ENCODE measurements around the gene CFAP65. TPM values are rescaled to one million over a fixed set of nuclear protein-coding genes. Genes with fewer than 3 reads are reported as not detected.

Gene CFAP65, protein sequence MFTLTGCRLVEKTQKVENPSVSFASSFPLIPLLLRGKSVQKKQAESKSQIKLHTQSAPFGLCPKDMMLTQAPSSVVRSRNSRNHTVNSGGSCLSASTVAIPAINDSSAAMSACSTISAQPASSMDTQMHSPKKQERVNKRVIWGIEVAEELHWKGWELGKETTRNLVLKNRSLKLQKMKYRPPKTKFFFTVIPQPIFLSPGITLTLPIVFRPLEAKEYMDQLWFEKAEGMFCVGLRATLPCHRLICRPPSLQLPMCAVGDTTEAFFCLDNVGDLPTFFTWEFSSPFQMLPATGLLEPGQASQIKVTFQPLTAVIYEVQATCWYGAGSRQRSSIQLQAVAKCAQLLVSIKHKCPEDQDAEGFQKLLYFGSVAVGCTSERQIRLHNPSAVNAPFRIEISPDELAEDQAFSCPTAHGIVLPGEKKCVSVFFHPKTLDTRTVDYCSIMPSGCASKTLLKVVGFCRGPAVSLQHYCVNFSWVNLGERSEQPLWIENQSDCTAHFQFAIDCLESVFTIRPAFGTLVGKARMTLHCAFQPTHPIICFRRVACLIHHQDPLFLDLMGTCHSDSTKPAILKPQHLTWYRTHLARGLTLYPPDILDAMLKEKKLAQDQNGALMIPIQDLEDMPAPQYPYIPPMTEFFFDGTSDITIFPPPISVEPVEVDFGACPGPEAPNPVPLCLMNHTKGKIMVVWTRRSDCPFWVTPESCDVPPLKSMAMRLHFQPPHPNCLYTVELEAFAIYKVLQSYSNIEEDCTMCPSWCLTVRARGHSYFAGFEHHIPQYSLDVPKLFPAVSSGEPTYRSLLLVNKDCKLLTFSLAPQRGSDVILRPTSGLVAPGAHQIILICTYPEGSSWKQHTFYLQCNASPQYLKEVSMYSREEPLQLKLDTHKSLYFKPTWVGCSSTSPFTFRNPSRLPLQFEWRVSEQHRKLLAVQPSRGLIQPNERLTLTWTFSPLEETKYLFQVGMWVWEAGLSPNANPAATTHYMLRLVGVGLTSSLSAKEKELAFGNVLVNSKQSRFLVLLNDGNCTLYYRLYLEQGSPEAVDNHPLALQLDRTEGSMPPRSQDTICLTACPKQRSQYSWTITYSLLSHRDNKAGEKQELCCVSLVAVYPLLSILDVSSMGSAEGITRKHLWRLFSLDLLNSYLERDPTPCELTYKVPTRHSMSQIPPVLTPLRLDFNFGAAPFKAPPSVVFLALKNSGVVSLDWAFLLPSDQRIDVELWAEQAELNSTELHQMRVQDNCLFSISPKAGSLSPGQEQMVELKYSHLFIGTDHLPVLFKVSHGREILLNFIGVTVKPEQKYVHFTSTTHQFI (N-terminal part only)
- total RNA-seq: not detected

DNA sequence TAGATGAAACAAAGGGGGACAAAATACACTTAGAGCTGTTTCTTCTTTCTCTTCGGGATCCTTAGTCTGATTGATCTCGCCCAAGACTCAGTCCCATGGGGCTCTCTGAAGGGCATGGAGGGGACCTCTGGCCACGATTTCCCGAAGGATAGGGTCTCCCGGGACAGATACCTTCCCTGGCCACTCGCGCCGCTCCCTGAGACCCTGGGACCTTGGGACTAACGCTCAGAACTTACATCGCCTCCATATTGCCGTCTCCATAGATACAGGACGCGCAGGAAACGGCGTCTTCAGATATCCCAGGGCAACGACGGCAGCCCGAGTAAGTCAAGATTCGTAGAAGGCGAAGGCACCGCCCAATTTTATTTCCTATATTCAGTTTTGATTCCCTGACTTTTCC, at the start of gene CFAP65:
Gene CFAP65, minus strand, starts transcription at position 265 of the 400 bp plus-strand sequence. CDS start 2,468 bp downstream, outside the sequence.
- H3K4me3 ChIP-seq: no peak within 1 kb of the TSS
- no peaks in the 10 kb centered on the region for H3K9me3 ChIP-seq
- H3K27ac ChIP-seq: no peak within 1 kb of the TSS
- H3K4me1 ChIP-seq: no peaks in the 10 kb centered on the region
- TF ChIP-seq POLR2A (IDR thresholded peaks at IDR 0.05): no peak
- TF ChIP-seq POLR2AphosphoS5 (IDR thresholded peaks at IDR 0.05; ENCODE audit: insufficient read depth in 1 of 2, low read depth in 1 of 2): no peak
- TF ChIP-seq, protein P1, sequence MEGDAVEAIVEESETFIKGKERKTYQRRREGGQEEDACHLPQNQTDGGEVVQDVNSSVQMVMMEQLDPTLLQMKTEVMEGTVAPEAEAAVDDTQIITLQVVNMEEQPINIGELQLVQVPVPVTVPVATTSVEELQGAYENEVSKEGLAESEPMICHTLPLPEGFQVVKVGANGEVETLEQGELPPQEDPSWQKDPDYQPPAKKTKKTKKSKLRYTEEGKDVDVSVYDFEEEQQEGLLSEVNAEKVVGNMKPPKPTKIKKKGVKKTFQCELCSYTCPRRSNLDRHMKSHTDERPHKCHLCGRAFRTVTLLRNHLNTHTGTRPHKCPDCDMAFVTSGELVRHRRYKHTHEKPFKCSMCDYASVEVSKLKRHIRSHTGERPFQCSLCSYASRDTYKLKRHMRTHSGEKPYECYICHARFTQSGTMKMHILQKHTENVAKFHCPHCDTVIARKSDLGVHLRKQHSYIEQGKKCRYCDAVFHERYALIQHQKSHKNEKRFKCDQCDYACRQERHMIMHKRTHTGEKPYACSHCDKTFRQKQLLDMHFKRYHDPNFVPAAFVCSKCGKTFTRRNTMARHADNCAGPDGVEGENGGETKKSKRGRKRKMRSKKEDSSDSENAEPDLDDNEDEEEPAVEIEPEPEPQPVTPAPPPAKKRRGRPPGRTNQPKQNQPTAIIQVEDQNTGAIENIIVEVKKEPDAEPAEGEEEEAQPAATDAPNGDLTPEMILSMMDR (IDR thresholded peaks at IDR 0.05): no peak
- DNase-seq (ENCODE audit: extremely low spot score in 2 of 2): no peak
- no peaks in the 10 kb centered on the region for H3K27me3 ChIP-seq
- intact Hi-C loops (cut with DNase I): no loop called here
- no peaks in the 10 kb centered on the region for H3K36me3 ChIP-seq

DNA sequence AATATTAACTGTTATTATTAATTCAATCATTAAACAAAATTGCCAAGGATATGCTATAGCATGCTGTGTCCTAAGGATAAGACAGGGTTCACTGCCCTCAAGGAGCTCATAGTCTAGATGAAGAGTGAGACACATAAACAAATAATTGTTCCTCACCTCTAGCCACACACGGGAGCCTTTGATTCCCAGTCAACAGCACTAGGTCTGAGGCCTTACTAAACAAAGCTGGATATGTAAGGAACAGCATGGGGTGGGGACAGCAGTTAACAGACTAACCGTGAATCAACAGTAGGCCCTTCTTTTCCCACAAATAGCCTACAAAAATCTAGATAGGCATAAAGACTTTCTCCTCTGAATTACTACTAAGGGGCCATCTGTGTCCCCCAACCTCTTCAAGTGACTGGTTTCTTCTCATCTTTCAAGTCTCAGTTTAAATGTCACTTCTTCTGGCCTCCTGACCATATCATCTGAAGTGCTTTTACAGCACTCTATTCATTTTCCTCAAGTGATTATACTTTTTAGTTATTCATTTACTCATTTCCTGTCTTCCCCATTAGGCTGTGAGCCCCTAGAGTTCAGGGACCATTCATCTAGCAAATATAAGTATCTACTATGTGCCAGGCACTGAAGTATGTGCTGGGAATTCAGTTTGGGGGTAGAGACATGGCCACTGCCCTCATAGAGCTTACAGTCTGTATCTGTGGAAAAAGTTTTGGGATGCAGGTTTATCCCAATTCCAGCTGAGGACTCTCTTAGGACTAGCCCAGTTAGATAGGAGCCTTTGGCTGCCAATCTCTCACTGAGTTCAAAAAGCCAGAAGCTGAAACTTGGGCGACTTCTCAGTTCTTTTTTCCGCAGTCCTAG, 49.4 kb upstream of the CFAP65 start:
- no peak for TF ChIP-seq POLR2AphosphoS5 (IDR thresholded peaks at IDR 0.05; ENCODE audit: insufficient read depth in 1 of 2, low read depth in 1 of 2)
- TF ChIP-seq, protein P1 (IDR thresholded peaks at IDR 0.05): no peak
- intact Hi-C loops (cut with DNase I): no loop called here
- Histone ChIP-seq H3K9me3 (no peaks in the 10 kb centered on the region), H3K27ac (no peak overlapping the region), H3K4me3 (no peak overlapping the region), H3K36me3 (no peaks in the 10 kb centered on the region), H3K27me3 (no peaks in the 10 kb centered on the region), H3K4me1 (no peaks in the 10 kb centered on the region)
- DNase-seq (ENCODE audit: extremely low spot score in 2 of 2): no peak

DNA sequence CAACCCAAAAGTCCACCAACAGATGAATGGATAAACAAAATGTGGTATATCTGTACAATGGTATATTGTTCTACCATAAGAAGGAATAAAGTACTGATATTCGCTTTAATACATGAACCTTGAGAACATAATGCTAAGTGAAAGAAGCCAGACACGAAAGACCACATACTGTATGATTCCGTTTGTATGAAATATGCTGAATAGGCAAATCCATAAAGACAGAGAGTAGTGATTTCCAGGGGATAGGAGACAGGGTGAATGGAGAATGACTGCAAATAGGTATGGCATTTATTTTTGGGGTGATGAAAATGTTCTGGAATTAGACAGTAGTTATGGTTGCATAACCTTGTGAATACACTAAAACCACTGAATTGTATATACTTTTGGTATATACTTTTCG, 48.0 kb upstream of the CFAP65 start:
- intact Hi-C loops (cut with DNase I): no loop called here
- no peaks in the 10 kb centered on the region for H3K9me3 ChIP-seq
- no peak for DNase-seq (ENCODE audit: extremely low spot score in 2 of 2)
- H3K4me3 ChIP-seq: no peak overlapping the region
- TF ChIP-seq POLR2AphosphoS5 (IDR thresholded peaks at IDR 0.05; ENCODE audit: insufficient read depth in 1 of 2, low read depth in 1 of 2) (no peak), POLR2A (IDR thresholded peaks at IDR 0.05) (no peak)
- TF ChIP-seq, protein P1 (IDR thresholded peaks at IDR 0.05): no peak
- H3K27me3 ChIP-seq: no peaks in the 10 kb centered on the region
- H3K4me1 ChIP-seq: no peaks in the 10 kb centered on the region
- H3K27ac ChIP-seq: no peak overlapping the region
- H3K36me3 ChIP-seq: no peaks in the 10 kb centered on the region

DNA sequence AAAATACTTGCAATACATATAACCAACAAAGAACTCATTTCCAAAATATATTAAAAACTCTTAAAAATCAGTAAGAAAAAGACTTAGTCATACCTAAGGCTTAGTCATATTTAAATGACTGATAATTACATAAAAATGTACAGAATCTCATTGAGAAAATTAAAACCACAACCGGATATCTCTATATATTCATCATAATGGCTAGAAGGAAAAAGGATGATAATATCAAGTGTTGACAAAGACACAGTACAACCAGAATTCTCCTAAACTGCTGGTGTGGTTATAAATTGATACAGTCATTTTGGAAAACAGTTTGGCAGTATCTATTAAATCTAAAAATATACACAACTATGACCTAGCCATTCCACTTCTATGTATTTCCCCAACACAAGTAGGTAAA, 46.5 kb upstream of the CFAP65 start:
- DNase-seq (ENCODE audit: extremely low spot score in 2 of 2): no peak
- no peaks in the 10 kb centered on the region for H3K27me3 ChIP-seq
- no peaks in the 10 kb centered on the region for H3K9me3 ChIP-seq
- H3K36me3 ChIP-seq: no peaks in the 10 kb centered on the region
- TF ChIP-seq, protein P1 (IDR thresholded peaks at IDR 0.05): no peak
- no peak for TF ChIP-seq POLR2A (IDR thresholded peaks at IDR 0.05)
- TF ChIP-seq POLR2AphosphoS5 (IDR thresholded peaks at IDR 0.05; ENCODE audit: insufficient read depth in 1 of 2, low read depth in 1 of 2): no peak
- intact Hi-C loops (cut with DNase I): no loop called here
- H3K27ac ChIP-seq: no peak overlapping the region
- H3K4me3 ChIP-seq: no peak overlapping the region
- H3K4me1 ChIP-seq: no peaks in the 10 kb centered on the region

Measured in vagina (tissue), 2 donors.